ENCODE measurements around the gene CDH23. TPM values are rescaled to one million over a fixed set of nuclear protein-coding genes. Genes with fewer than 3 reads are reported as not detected.

Gene CDH23
- total RNA-seq, 1 experiment from 2014 or later, result 2.9 TPM

- no peak for TF ChIP-seq PREB (CRISPR knock-in tag; IDR thresholded peaks at IDR 0.05; ENCODE audit: borderline replicate concordance)
- no peak for TF ChIP-seq E2F4 (CRISPR knock-in tag; IDR thresholded peaks at IDR 0.05; ENCODE audit: borderline replicate concordance, low read depth)
- TF ChIP-seq ETV6 (CRISPR knock-in tag; IDR thresholded peaks at IDR 0.05), result no peak
- TF ChIP-seq ATF1 (CRISPR knock-in tag; IDR thresholded peaks at IDR 0.05), result no peak
- no peak for TF ChIP-seq MXD4 (CRISPR knock-in tag; IDR thresholded peaks at IDR 0.05; ENCODE audit: borderline replicate concordance)
- no peak for TF ChIP-seq IRF1 (CRISPR knock-in tag; IDR thresholded peaks at IDR 0.05)
- no peak for TF ChIP-seq SP1 (CRISPR knock-in tag; conservative IDR thresholded peaks at IDR 0.05)
Measured at GRCh38 chr10:71537681-71538080, 141.0 kb downstream of the CDH23 start (continued).

- TF ChIP-seq E2F1 (CRISPR knock-in tag; IDR thresholded peaks at IDR 0.05) (no peak), ZNF121 (CRISPR knock-in tag; IDR thresholded peaks at IDR 0.05) (no peak), NFATC4 (CRISPR knock-in tag; IDR thresholded peaks at IDR 0.05) (no peak), PRDM15 (CRISPR knock-in tag; IDR thresholded peaks at IDR 0.05) (no peak), MXD4 (CRISPR knock-in tag; IDR thresholded peaks at IDR 0.05; ENCODE audit: borderline replicate concordance) (no peak), E2F4 (CRISPR knock-in tag; IDR thresholded peaks at IDR 0.05; ENCODE audit: borderline replicate concordance, low read depth) (no peak), ZNF219 (CRISPR knock-in tag; IDR thresholded peaks at IDR 0.05; ENCODE audit: borderline replicate concordance) (no peak), ATF3 (CRISPR knock-in tag; conservative IDR thresholded peaks at IDR 0.05) (no peak), ESRRA (CRISPR knock-in tag; IDR thresholded peaks at IDR 0.05; ENCODE audit: borderline replicate concordance) (no peak), IRF2 (CRISPR knock-in tag; IDR thresholded peaks at IDR 0.05; ENCODE audit: borderline replicate concordance, low read depth) (no peak), JAZF1 (CRISPR knock-in tag; IDR thresholded peaks at IDR 0.05) (no peak), RELA (CRISPR knock-in tag; IDR thresholded peaks at IDR 0.05; ENCODE audit: borderline replicate concordance) (no peak), ATF1 (CRISPR knock-in tag; IDR thresholded peaks at IDR 0.05) (no peak), TEAD4 (CRISPR knock-in tag; IDR thresholded peaks at IDR 0.05) (no peak), ZNF423 (CRISPR knock-in tag; IDR thresholded peaks at IDR 0.05) (no peak), ELF4 (CRISPR knock-in tag; IDR thresholded peaks at IDR 0.05; ENCODE audit: low read depth) (no peak), MLX (CRISPR knock-in tag; IDR thresholded peaks at IDR 0.05) (no peak), ZNF512 (CRISPR knock-in tag; IDR thresholded peaks at IDR 0.05; ENCODE audit: borderline replicate concordance) (no peak)
- peaks cover 41% of the 10 kb centered on the region for H3K4me1 Mint-ChIP-seq
- no peak for ATAC-seq
- ChIA-PET POLR2A (no interaction called here), CTCF (interaction anchor here (1.0 to 5.1 kb wide), 2 partner anchors 30 to 54 kb away, joined by 3 to 24 read pairs; no protein-coding TSS in a partner anchor)
- H3K4me3 Mint-ChIP-seq, result no peak overlapping the region
- H3K27ac Mint-ChIP-seq, result no peak overlapping the region
- no peak for DNase-seq (ENCODE audit: low spot score)
- H3K36me3 Mint-ChIP-seq, result no peaks in the 10 kb centered on the region
- H3K9me3 Mint-ChIP-seq, result no peaks in the 10 kb centered on the region
- no peaks in the 10 kb centered on the region; the same call in 1 of the 2 replicates for H3K27me3 Mint-ChIP-seq (ENCODE audit: low read depth)
Measured at GRCh38 chr10:71538608-71539260, 142.0 kb downstream of the CDH23 start.

All from WTC11 (cell line).